ENCODE results near the gene MMEL1.

DNA sequence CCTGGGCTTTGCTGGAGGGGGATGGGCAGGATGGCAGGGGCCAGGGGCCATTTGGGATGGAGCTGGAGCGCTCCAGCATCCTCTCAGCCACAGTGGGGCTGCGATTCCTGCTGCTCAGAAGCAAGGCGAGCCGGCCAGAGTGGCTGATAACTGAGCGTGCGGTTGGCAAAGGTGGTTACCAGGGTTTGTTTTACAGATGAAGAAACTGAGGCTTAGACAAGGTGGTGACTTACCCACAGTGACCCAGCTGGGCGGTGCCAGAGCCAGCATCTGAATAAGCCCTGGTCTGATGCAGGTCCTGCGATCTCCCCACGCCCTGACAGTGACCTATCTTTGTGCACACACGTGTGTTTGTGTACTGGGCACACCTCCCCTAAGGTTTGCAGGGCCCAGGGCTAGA is 52.1 kb downstream of the MMEL1 start:
- TF ChIP-seq, protein P1, sequence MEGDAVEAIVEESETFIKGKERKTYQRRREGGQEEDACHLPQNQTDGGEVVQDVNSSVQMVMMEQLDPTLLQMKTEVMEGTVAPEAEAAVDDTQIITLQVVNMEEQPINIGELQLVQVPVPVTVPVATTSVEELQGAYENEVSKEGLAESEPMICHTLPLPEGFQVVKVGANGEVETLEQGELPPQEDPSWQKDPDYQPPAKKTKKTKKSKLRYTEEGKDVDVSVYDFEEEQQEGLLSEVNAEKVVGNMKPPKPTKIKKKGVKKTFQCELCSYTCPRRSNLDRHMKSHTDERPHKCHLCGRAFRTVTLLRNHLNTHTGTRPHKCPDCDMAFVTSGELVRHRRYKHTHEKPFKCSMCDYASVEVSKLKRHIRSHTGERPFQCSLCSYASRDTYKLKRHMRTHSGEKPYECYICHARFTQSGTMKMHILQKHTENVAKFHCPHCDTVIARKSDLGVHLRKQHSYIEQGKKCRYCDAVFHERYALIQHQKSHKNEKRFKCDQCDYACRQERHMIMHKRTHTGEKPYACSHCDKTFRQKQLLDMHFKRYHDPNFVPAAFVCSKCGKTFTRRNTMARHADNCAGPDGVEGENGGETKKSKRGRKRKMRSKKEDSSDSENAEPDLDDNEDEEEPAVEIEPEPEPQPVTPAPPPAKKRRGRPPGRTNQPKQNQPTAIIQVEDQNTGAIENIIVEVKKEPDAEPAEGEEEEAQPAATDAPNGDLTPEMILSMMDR (conservative IDR thresholded peaks at IDR 0.05; ENCODE audit: low read depth, low read length): no peak
- TF ChIP-seq EZH2 (IDR thresholded peaks at IDR 0.05; ENCODE audit: low read length, unreplicated experiment) (no peak), EZH2phosphoT487 (IDR thresholded peaks at IDR 0.05; ENCODE audit: borderline replicate concordance, low read length) (no peak)
